H1 (cell line): Measurements from ENCODE around the gene SH3BP2. TPM values are rescaled to one million over a fixed set of nuclear protein-coding genes. Genes with fewer than 3 reads are reported as not detected.

ENCODE experiments used
- EGR1 ChIP-seq: IDR thresholded peaks from 2 replicates; pipeline ENCODE4 v1.6.1; 2011; ENCODE audit warnings: low read depth, low read length, borderline replicate concordance
- GABPA ChIP-seq: IDR thresholded peaks from 2 replicates; pipeline ENCODE4 v1.6.1; 2011; ENCODE audit warnings: mild to moderate bottlenecking, low read length, moderate library complexity, borderline replicate concordance; ENCODE audit not compliant: insufficient read depth
- SP2 ChIP-seq: IDR thresholded peaks from 2 replicates; pipeline ENCODE4 v1.6.1; 2012; ENCODE audit warnings: mild to moderate bottlenecking, low read length, inconsistent platforms
- TCF12 ChIP-seq: IDR thresholded peaks from 2 replicates; pipeline ENCODE4 v1.6.1; 2011; ENCODE audit warnings: low read depth, mild to moderate bottlenecking, low read length
- polyA plus RNA-seq, 7 experiments: library from polyadenylated mRNA; depleted of rRNA in 3 of 7; stranded (reverse) in 5 of 7; unstranded in 2 of 7; fragments of >200 nt in 5 of 7; fragments of 200-250 nt in 2 of 7; gene quantifications; 1 replicate in 5 of 7; 2 replicates in 1 of 7; 4 replicates in 1 of 7; pipeline versions ENCODE4 v1.2.1 to v1.2.3, GENCODE V29; 2011 to 2013; ENCODE audit warnings: missing spikeins in 2 of 7, mixed read lengths in 2 of 7
- total RNA-seq: library from RNA; stranded (reverse); fragmentation: NEBNext Ultra II Directional; extraction: Animal tissue kit (Norgen Biotek cat#: 25700); gene quantifications from 2 replicates; pipeline ENCODE4 v1.2.1, GENCODE V29; 2021
- TF ChIP-seq, protein P1 (sequence below), 3 experiments: IDR thresholded peaks; 1 replicate in 2 of 3; 2 replicates in 1 of 3; pipeline versions ENCODE4 v1.5.1 to v1.6.1; 2011; ENCODE audit warnings: low read length in 3 of 3, mild to moderate bottlenecking in 3 of 3, inconsistent platforms in 2 of 3, low read depth in 1 of 3, moderate library complexity in 1 of 3; ENCODE audit not compliant: insufficient read depth in 1 of 3; ENCODE audit errors: control extremely low read depth in 1 of 3

SH3BP2 gene
- total and polyA plus RNA-seq, 2 of the 8 experiments (the other 6 are each of a cell fraction or from before 2014, with no cell fraction given) = 27.4 to 31.4 TPM

DNA sequence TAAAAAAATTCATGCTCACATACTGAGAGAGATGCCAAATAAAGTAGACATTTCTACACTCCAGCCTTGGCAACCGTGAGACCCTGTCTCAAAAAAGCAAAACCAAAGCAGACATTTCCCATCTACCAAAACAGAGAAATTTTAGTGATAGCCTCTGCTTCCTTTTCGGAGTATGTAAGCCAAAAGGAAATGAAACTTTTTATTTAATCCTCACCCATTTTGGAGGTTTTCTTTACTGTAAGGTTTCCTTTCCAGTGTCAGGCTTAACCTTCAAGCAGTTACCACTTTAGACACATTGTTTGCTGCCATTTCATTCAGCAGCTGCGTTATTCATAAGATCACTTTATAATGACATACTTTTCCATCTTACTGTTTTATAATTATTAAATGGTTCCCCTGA lies 66.6 kb downstream of the SH3BP2 start (continued):
- TF ChIP-seq, protein P1, sequence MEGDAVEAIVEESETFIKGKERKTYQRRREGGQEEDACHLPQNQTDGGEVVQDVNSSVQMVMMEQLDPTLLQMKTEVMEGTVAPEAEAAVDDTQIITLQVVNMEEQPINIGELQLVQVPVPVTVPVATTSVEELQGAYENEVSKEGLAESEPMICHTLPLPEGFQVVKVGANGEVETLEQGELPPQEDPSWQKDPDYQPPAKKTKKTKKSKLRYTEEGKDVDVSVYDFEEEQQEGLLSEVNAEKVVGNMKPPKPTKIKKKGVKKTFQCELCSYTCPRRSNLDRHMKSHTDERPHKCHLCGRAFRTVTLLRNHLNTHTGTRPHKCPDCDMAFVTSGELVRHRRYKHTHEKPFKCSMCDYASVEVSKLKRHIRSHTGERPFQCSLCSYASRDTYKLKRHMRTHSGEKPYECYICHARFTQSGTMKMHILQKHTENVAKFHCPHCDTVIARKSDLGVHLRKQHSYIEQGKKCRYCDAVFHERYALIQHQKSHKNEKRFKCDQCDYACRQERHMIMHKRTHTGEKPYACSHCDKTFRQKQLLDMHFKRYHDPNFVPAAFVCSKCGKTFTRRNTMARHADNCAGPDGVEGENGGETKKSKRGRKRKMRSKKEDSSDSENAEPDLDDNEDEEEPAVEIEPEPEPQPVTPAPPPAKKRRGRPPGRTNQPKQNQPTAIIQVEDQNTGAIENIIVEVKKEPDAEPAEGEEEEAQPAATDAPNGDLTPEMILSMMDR (IDR thresholded peaks at IDR 0.05; ENCODE audit: control extremely low read depth in 1 of 3, insufficient read depth in 1 of 3, low read depth in 1 of 3, low read length in 3 of 3) = no peak
- TF ChIP-seq GABPA (no peak), SP2 (no peak), TCF12 (no peak), EGR1 (no peak)
